Trophoblast cell (in vitro differentiated cells and primary cell): Measurements from ENCODE around the gene GNG14.

Experiments used
- DNase-seq, 2 donors: peaks; one replicate each; pipeline ENCODE4 v3.0.0-alpha.2; 2016
- H2AFZ ChIP-seq: 2 replicates; pipeline ENCODE4 v1.6.1; 2013; ENCODE audit warnings: low read length, moderate library complexity, mild to moderate bottlenecking; ENCODE audit not compliant: insufficient read depth, poor library complexity
- H2AK5ac ChIP-seq: 2 replicates; pipeline ENCODE4 v1.6.1; 2013; ENCODE audit warnings: mild to moderate bottlenecking, low read length
- H2BK120ac ChIP-seq: 2 replicates; pipeline ENCODE4 v1.6.1; 2013; ENCODE audit warnings: low read length, mild to moderate bottlenecking, moderate library complexity; ENCODE audit not compliant: insufficient read depth, poor library complexity
- H2BK12ac ChIP-seq: 2 replicates; pipeline ENCODE4 v1.6.1; 2013; ENCODE audit warnings: mild to moderate bottlenecking, low read length, moderate library complexity
- H2BK5ac ChIP-seq: 2 replicates; pipeline ENCODE4 v1.6.1; 2013; ENCODE audit warnings: low read length, low read depth, moderate library complexity, mild to moderate bottlenecking; ENCODE audit not compliant: poor library complexity
- H3K14ac ChIP-seq: 2 replicates; pipeline ENCODE4 v1.6.1; 2013; ENCODE audit warnings: mild to moderate bottlenecking, low read length
- H3K18ac ChIP-seq: 2 replicates; pipeline ENCODE4 v1.6.1; 2013; ENCODE audit warnings: mild to moderate bottlenecking, low read length
- H3K23ac ChIP-seq: 2 replicates; pipeline ENCODE4 v1.6.1; 2013; ENCODE audit warnings: low read length
- H3K27ac ChIP-seq: 2 replicates; pipeline ENCODE4 v1.5.1; 2013; ENCODE audit warnings: low read depth, mild to moderate bottlenecking, inconsistent platforms, low read length, moderate library complexity
- H3K27me3 ChIP-seq: 2 replicates; pipeline ENCODE4 v1.6.1; 2013; ENCODE audit warnings: inconsistent platforms, mild to moderate bottlenecking, low read length, moderate library complexity; ENCODE audit not compliant: insufficient read depth
- H3K36me3 ChIP-seq, 2 experiments: 1 replicate in 1 of 2; 2 replicates in 1 of 2; pipeline ENCODE4 v1.6.1; 2013; ENCODE audit warnings: low read length in 2 of 2, mild to moderate bottlenecking in 2 of 2, moderate library complexity in 1 of 2; ENCODE audit not compliant: insufficient read depth in 2 of 2, control insufficient read depth in 1 of 2
- H3K4ac ChIP-seq: 2 replicates; pipeline ENCODE4 v1.6.1; 2013; ENCODE audit warnings: low read depth, mild to moderate bottlenecking, low read length, moderate library complexity
- H3K4me1 ChIP-seq, 2 experiments: 1 replicate in 1 of 2; 2 replicates in 1 of 2; pipeline ENCODE4 v1.6.1; 2013; ENCODE audit warnings: low read length in 2 of 2, mild to moderate bottlenecking in 2 of 2, moderate library complexity in 1 of 2; ENCODE audit not compliant: insufficient read depth in 2 of 2, control insufficient read depth in 1 of 2
- H3K4me2 ChIP-seq: 2 replicates; pipeline ENCODE4 v1.6.1; 2013; ENCODE audit warnings: inconsistent platforms, mild to moderate bottlenecking, low read length, moderate library complexity
- H3K4me3 ChIP-seq: 2 replicates; pipeline ENCODE4 v1.5.1; 2013; ENCODE audit warnings: mild to moderate bottlenecking, low read depth, low read length, inconsistent platforms
- H3K79me1 ChIP-seq: one replicate; pipeline ENCODE4 v1.6.1; 2013; ENCODE audit warnings: low read length
- H3K79me2 ChIP-seq: 2 replicates; pipeline ENCODE4 v1.6.1; 2013; ENCODE audit warnings: low read length, mild to moderate bottlenecking; ENCODE audit not compliant: control insufficient read depth, insufficient read depth, poor library complexity
- H3K9ac ChIP-seq: 2 replicates; pipeline ENCODE4 v1.6.1; 2013; ENCODE audit warnings: mild to moderate bottlenecking, low read length
- H3K9me3 ChIP-seq: 2 replicates; pipeline ENCODE4 v1.6.1; 2013; ENCODE audit warnings: low read depth, mild to moderate bottlenecking, control low read depth, inconsistent platforms, low read length; ENCODE audit not compliant: insufficient read depth
- H4K12ac ChIP-seq: 2 replicates; pipeline ENCODE4 v1.6.1; 2013; ENCODE audit warnings: low read depth, mild to moderate bottlenecking, low read length, moderate library complexity
- H4K8ac ChIP-seq: 2 replicates; pipeline ENCODE4 v1.6.1; 2013; ENCODE audit warnings: low read depth, mild to moderate bottlenecking, low read length, moderate library complexity
- H4K91ac ChIP-seq: one replicate; pipeline ENCODE4 v1.6.1; 2013; ENCODE audit warnings: low read depth, mild to moderate bottlenecking, low read length, moderate library complexity
- WGBS: extraction: QIAGEN DNeasy Blood & Tissue Kit; methylation state at CpG from one replicate; pipeline ENCODE4 v1.1.7; 2013; ENCODE audit warnings: missing lambda C conversion rate; ENCODE audit not compliant: insufficient read length, insufficient coverage; ENCODE audit errors: extremely low coverage; 5-methylcytosine and 5-hydroxymethylcytosine counted together

The GNG14 gene

GRCh38 chr19:12720851-12721655, 33.3 kb downstream of the GNG14 start:
- Histone ChIP-seq H3K9ac (peak overlapping the region; percentile 95), H3K79me2 (peaks cover 23% of the 10 kb centered on the region), H2AK5ac (peak overlapping the region; percentile 59), H3K4me1 (peaks cover 3 to 5% of the 10 kb centered on the region in 2 experiments), H3K4me2 (peak overlapping the region; percentile 86), H3K79me1 (peaks cover 22% of the 10 kb centered on the region), H3K27me3 (no peaks in the 10 kb centered on the region), H3K36me3 (peaks cover 23 to 24% of the 10 kb centered on the region in 2 experiments), H3K14ac (peak overlapping the region; percentile 82), H4K91ac (peak overlapping the region; percentile 95), H2BK12ac (peak overlapping the region; percentile 52), H3K23ac (no peak overlapping the region), H2AFZ (peak overlapping the region; percentile 30), H3K4me3 (peak overlapping the region; percentile 83), H4K12ac (peak overlapping the region; percentile 54), H3K27ac (peak overlapping the region; percentile 96), H3K18ac (peak overlapping the region; percentile 63), H2BK5ac (peak overlapping the region; percentile 93), H4K8ac (peak overlapping the region; percentile 86), H3K9me3 (no peaks in the 10 kb centered on the region), H3K4ac (peak overlapping the region; percentile 99), H2BK120ac (peak overlapping the region; percentile 5)
- no CpG with 5 or more reads among the region's 59 CpGs for WGBS
- DNase-seq = no peak

- peak overlapping the region; percentile 86 for H4K8ac ChIP-seq
- H2AFZ ChIP-seq = peak overlapping the region; percentile 8
- WGBS = no CpG with 5 or more reads among the region's 65 CpGs
- H2BK12ac ChIP-seq = peak overlapping the region; percentile 52
- H3K14ac ChIP-seq = peak overlapping the region; percentile 93
- peak overlapping the region; percentile 95 for H2BK120ac ChIP-seq
- H3K36me3 ChIP-seq = peaks cover 18% of the 10 kb centered on the region in 2 experiments
- H3K4me3 ChIP-seq = peak overlapping the region; percentile 83
- H2BK5ac ChIP-seq = peak overlapping the region; percentile 93
- peak overlapping the region; percentile 95 for H3K9ac ChIP-seq
- peaks cover 3 to 5% of the 10 kb centered on the region in 2 experiments for H3K4me1 ChIP-seq
- H3K79me1 ChIP-seq = peaks cover 22% of the 10 kb centered on the region
- H2AK5ac ChIP-seq = peak overlapping the region; percentile 59
- peaks cover 23% of the 10 kb centered on the region for H3K79me2 ChIP-seq
- peak overlapping the region; percentile 74 for H3K18ac ChIP-seq
- H3K23ac ChIP-seq = no peak overlapping the region
- peak overlapping the region; percentile 95 for H4K91ac ChIP-seq
- peak overlapping the region; percentile 74 for H4K12ac ChIP-seq
- DNase-seq = peak in 1 of 2 donors; percentile 11
- peak overlapping the region; percentile 96 for H3K27ac ChIP-seq
- no peaks in the 10 kb centered on the region for H3K27me3 ChIP-seq
- no peaks in the 10 kb centered on the region for H3K9me3 ChIP-seq
- peak overlapping the region; percentile 86 for H3K4me2 ChIP-seq
- peak overlapping the region; percentile 99 for H3K4ac ChIP-seq
Observed at GRCh38 chr19:12721656-12722565, 34.1 kb downstream of the GNG14 start.

- H3K4me2 ChIP-seq = peak overlapping the region; percentile 90
- H3K18ac ChIP-seq = peak overlapping the region; percentile 70
- peaks cover 3 to 5% of the 10 kb centered on the region in 2 experiments for H3K4me1 ChIP-seq
- no peak overlapping the region for H2BK12ac ChIP-seq
- H2BK5ac ChIP-seq = peak overlapping the region; percentile 93
- H2AFZ ChIP-seq = peak overlapping the region; percentile 32
- peaks cover 23% of the 10 kb centered on the region for H3K79me2 ChIP-seq
- H3K36me3 ChIP-seq = peaks cover 11 to 14% of the 10 kb centered on the region in 2 experiments
- H3K9me3 ChIP-seq = peaks cover under 1% of the 10 kb centered on the region
- peak overlapping the region; percentile 81 for H3K9ac ChIP-seq
- peak overlapping the region; percentile 83 for H3K4me3 ChIP-seq
- peak overlapping the region; percentile 68 for H4K91ac ChIP-seq
- H3K27ac ChIP-seq = peak overlapping the region; percentile 96
- H3K27me3 ChIP-seq = no peaks in the 10 kb centered on the region
- no peak overlapping the region for H3K23ac ChIP-seq
- H4K12ac ChIP-seq = peak overlapping the region; percentile 58
- no CpG with 5 or more reads among the region's 32 CpGs for WGBS
- H4K8ac ChIP-seq = peak overlapping the region; percentile 94
- peaks cover 22% of the 10 kb centered on the region for H3K79me1 ChIP-seq
- H2BK120ac ChIP-seq = peak overlapping the region; percentile 41
- peak overlapping the region; percentile 73 for H3K14ac ChIP-seq
- DNase-seq = peak; percentile 98 to 100
- peak overlapping the region; percentile 72 for H2AK5ac ChIP-seq
- peak overlapping the region; percentile 28 for H3K4ac ChIP-seq
Observed at GRCh38 chr19:12722566-12723380, 35.0 kb downstream of the GNG14 start.

- Histone ChIP-seq H3K4me3 (peak overlapping the region; percentile 67), H3K14ac (peak overlapping the region; percentile 73), H4K91ac (peak overlapping the region; percentile 68), H3K18ac (peak overlapping the region; percentile 70), H3K79me2 (peaks cover 23% of the 10 kb centered on the region), H3K9ac (peak overlapping the region; percentile 9), H3K79me1 (peaks cover 22% of the 10 kb centered on the region), H2BK5ac (no peak overlapping the region), H3K36me3 (peaks cover 13 to 14% of the 10 kb centered on the region in 2 experiments), H3K4me2 (peak overlapping the region; percentile 90), H3K27me3 (no peaks in the 10 kb centered on the region), H3K9me3 (peaks cover 2% of the 10 kb centered on the region), H3K4ac (no peak overlapping the region), H2BK120ac (peak overlapping the region; percentile 41), H3K23ac (no peak overlapping the region), H3K4me1 (peaks cover 3 to 5% of the 10 kb centered on the region in 2 experiments), H2AFZ (peak overlapping the region; percentile 32), H2AK5ac (peak overlapping the region; percentile 72), H2BK12ac (no peak overlapping the region), H3K27ac (no peak overlapping the region), H4K8ac (peak overlapping the region; percentile 94), H4K12ac (peak overlapping the region; percentile 58)
- WGBS = no CpG with 5 or more reads among the region's 7 CpGs
- no peak for DNase-seq
Observed at GRCh38 chr19:12723381-12723640, 35.5 kb downstream of the GNG14 start.
